HCT116 (cell line): ENCODE data around the gene SCRN2. TPM values are rescaled to one million over a fixed set of nuclear protein-coding genes. Genes with fewer than 3 reads are reported as not detected.

Experiments used
- ATAC-seq: fragments of 200-7000 bp; cut with Tn5 transposase; 2 replicates; pipeline ENCODE4 v1.9.1; 2020; ENCODE audit warnings: mild to moderate bottlenecking, moderate library complexity
- BruUV-seq: library from RNA; stranded (reverse); fragments of 400-500 nt; replicated peaks from 2 replicates; lab custom pipeline; 2021; lab: Mats Ljungman, UMichigan
- CTCF ChIA-PET: fragments of 300-600 bp; sonication (Branson Sonifier 250); formaldehyde crosslinking; loops from one replicate; lab custom pipeline; 2021; ENCODE audit warnings: antibody characterized with exemption; lab: Charles Lee
- POLR2A ChIA-PET: fragments of 300-600, 350-600 bp; sonication (Branson Sonifier 250); formaldehyde crosslinking; loops from one replicate; lab custom pipeline; 2021; ENCODE audit warnings: antibody characterized with exemption; lab: Charles Lee
- RAD21 ChIA-PET, 2 experiments: fragments of 300-600 bp; sonication (Branson Sonifier 250); formaldehyde crosslinking; loops; one replicate each; lab custom pipeline; 2023; ENCODE audit warnings: low total read pairs in 2 of 2; ENCODE audit not compliant: uncharacterized antibody in 2 of 2, unreplicated experiment in 2 of 2, low non-redundant PET in 1 of 2; lab: Charles Lee
- DNase-seq: peaks from one replicate; pipeline ENCODE4 v3.0.0-alpha.2; 2010; ENCODE audit warnings: low read depth, low spot score
- H2AFZ ChIP-seq: fragments of 200-600 bp; shearing (Covaris generic), sonication (generic); 2 replicates; pipeline ENCODE4 v1.6.1; 2017; ENCODE audit warnings: low read depth, mixed run types, mixed read lengths, antibody characterized with exemption, low read length; ENCODE audit not compliant: poor library complexity, severe bottlenecking
- H3K27ac ChIP-seq: 2 replicates; pipeline ENCODE4 v1.5.1; 2012; ENCODE audit warnings: low read depth, low read length
- H3K27me3 ChIP-seq: fragments of 200-600 bp; sonication (generic); 2 replicates; pipeline ENCODE4 v1.6.1; 2016; ENCODE audit warnings: mixed run types, low read length, mixed read lengths; ENCODE audit not compliant: insufficient read depth
- H3K36me3 ChIP-seq, 2 experiments: fragments of 200-500 bp in 1 of 2; fragments of 200-600 bp in 1 of 2; sonication (Bioruptor generic) in 1 of 2; sonication (generic) in 1 of 2; 2 replicates each; pipeline versions ENCODE4 v1.5.1 to v1.6.1; 2014 to 2016; ENCODE audit warnings: low read length in 2 of 2, inconsistent platforms in 1 of 2, mixed read lengths in 1 of 2, mixed run types in 1 of 2; ENCODE audit not compliant: insufficient read depth in 2 of 2, control insufficient read depth in 1 of 2
- H3K4me1 ChIP-seq, 2 experiments: fragments of 200-600 bp in 1 of 2; sonication (generic) in 1 of 2; 2 replicates each; pipeline versions ENCODE4 v1.5.1 to v1.6.1; 2012 to 2017; ENCODE audit warnings: low read length in 2 of 2, inconsistent platforms in 1 of 2, mild to moderate bottlenecking in 1 of 2, mixed read lengths in 1 of 2, mixed run types in 1 of 2, moderate library complexity in 1 of 2; ENCODE audit not compliant: insufficient read depth in 2 of 2, control insufficient read depth in 1 of 2
- H3K4me2 ChIP-seq: fragments of 200-600 bp; sonication (generic); 2 replicates; pipeline ENCODE4 v1.6.1; 2017; ENCODE audit warnings: mixed run types, low read length, mixed read lengths
- H3K4me3 ChIP-seq, 2 experiments: fragments of 200-600 bp in 1 of 2; sonication (generic) in 1 of 2; replicated peaks in 1 of 2; 2 replicates each; pipeline ENCODE4 v1.5.1; 2011 to 2016; ENCODE audit warnings: low read length in 2 of 2, control low read depth in 1 of 2, low read depth in 1 of 2, mild to moderate bottlenecking in 1 of 2, mixed read lengths in 1 of 2, mixed run types in 1 of 2
- H3K79me2 ChIP-seq: fragments of 200-600 bp; sonication (generic); 2 replicates; pipeline ENCODE4 v1.6.1; 2017; ENCODE audit warnings: mild to moderate bottlenecking, mixed run types, low read length, moderate library complexity, mixed read lengths; ENCODE audit not compliant: insufficient read depth
- H3K9ac ChIP-seq: fragments of 200-600 bp; sonication (generic); 2 replicates; pipeline ENCODE4 v1.6.1; 2016; ENCODE audit warnings: low read length, mixed read lengths
- H3K9me2 ChIP-seq: fragments of 200-600 bp; sonication (generic), shearing (Covaris generic); 2 replicates; pipeline ENCODE4 v1.6.1; 2017; ENCODE audit warnings: mixed run types, mild to moderate bottlenecking, moderate library complexity; ENCODE audit not compliant: insufficient read depth
- H3K9me3 ChIP-seq, 2 experiments: fragments of 200-500 bp in 1 of 2; fragments of 200-600 bp in 1 of 2; sonication (Bioruptor generic) in 1 of 2; sonication (generic) in 1 of 2; 2 replicates each; pipeline ENCODE4 v1.6.1; 2014 to 2017; ENCODE audit warnings: low read length in 2 of 2, mixed read lengths in 2 of 2, inconsistent platforms in 1 of 2, low read depth in 1 of 2, mild to moderate bottlenecking in 1 of 2, mixed run types in 1 of 2, moderate library complexity in 1 of 2; ENCODE audit not compliant: control insufficient read depth in 1 of 2, insufficient read depth in 1 of 2
- H4K20me1 ChIP-seq: fragments of 200-600 bp; sonication (generic), shearing (Covaris generic); 2 replicates; pipeline ENCODE4 v1.6.1; 2017; ENCODE audit warnings: mixed run types, mild to moderate bottlenecking, moderate library complexity; ENCODE audit not compliant: insufficient read depth
- CEBPB ChIP-seq: IDR thresholded peaks from 2 replicates; pipeline ENCODE4 v1.6.1; 2012; ENCODE audit warnings: low read depth
- EZH2 ChIP-seq: fragments of 200-600 bp; sonication (generic); IDR thresholded peaks from 2 replicates; pipeline ENCODE4 v1.6.1; 2017; ENCODE audit warnings: antibody characterized with exemption, mixed run types
- FOSL1 ChIP-seq: IDR thresholded peaks from 2 replicates; pipeline ENCODE4 v1.6.1; 2012; ENCODE audit warnings: low read depth
- POLR2A ChIP-seq: IDR thresholded peaks from 2 replicates; pipeline ENCODE4 v1.7.0; 2011; ENCODE audit warnings: borderline replicate concordance; ENCODE audit not compliant: insufficient read depth, insufficient read length; ENCODE audit errors: extremely low read depth
- REST ChIP-seq: IDR thresholded peaks from 2 replicates; pipeline ENCODE4 v1.6.1; 2012; ENCODE audit warnings: low read depth
- SP1 ChIP-seq: IDR thresholded peaks from 2 replicates; pipeline ENCODE4 v1.6.1; 2012; ENCODE audit warnings: low read depth
- TCF7L2 ChIP-seq: IDR thresholded peaks from 2 replicates; pipeline ENCODE4 v1.7.0; 2011; ENCODE audit warnings: borderline replicate concordance, inconsistent platforms; ENCODE audit not compliant: insufficient read depth, insufficient read length; ENCODE audit errors: extremely low read depth
- ZNF274 ChIP-seq: fragments of 200-500 bp; sonication (Bioruptor generic); IDR thresholded peaks from 2 replicates; pipeline ENCODE4 v1.6.1; 2014; ENCODE audit warnings: mild to moderate bottlenecking, low read depth, low read length, inconsistent platforms
- intact Hi-C: fragments of 100-400 bp; cut with micrococcal nuclease; formaldehyde crosslinking; loops from 2 replicates; pipeline ENCODE4 v1.10.0; 2022
- total RNA-seq: library from RNA; stranded (reverse); gene quantifications from one replicate; pipeline ENCODE4 v1.2.1, GENCODE V29; 2021; ENCODE audit not compliant: unreplicated experiment

The SCRN2 gene
- total RNA-seq, 1 experiment from 2014 or later: 53.2 TPM

GRCh38 chr17:47846716-47847340 is 5.8 kb upstream of the SCRN2 start:
- H3K4me3 ChIP-seq: no peak overlapping the region
- no peaks in the 10 kb centered on the region for H3K27me3 ChIP-seq
- no peak overlapping the region for H2AFZ ChIP-seq
- H3K36me3 ChIP-seq: no peaks in the 10 kb centered on the region; a peak in 1 of 4 replicates
- no peak overlapping the region for H3K9ac ChIP-seq
- peaks cover 23% of the 10 kb centered on the region; the same call in 1 of the 2 replicates for H3K79me2 ChIP-seq
- no peak overlapping the region for H3K4me2 ChIP-seq
- TF ChIP-seq TCF7L2 (no peak), EZH2 (no peak), ZNF274 (no peak), FOSL1 (no peak), POLR2A (no peak), SP1 (no peak), CEBPB (no peak), REST (no peak)
- TF ChIP-seq, all 23 proteins: peak for 0
- peaks cover 27 to 56% of the 10 kb centered on the region in 2 experiments for H3K4me1 ChIP-seq
- CTCF ChIA-PET: interaction anchor here (1.2 to 12.6 kb wide), 4 partner anchors 9 to 100 kb away, joined by 3 to 393 read pairs (median 4); partner anchors contain the start of genes PNPO and SP2
- RAD21 ChIA-PET: interaction anchor here in 1 of 2 experiments (1.7 kb wide), 1 partner anchor 43 kb away, joined by 4 read pairs; no protein-coding TSS in a partner anchor
- POLR2A ChIA-PET: interaction anchor here (1.0 kb wide), 1 partner anchor 15 kb away, joined by 3 read pairs; the partner anchor contains the start of genes LRRC46 and MRPL10
- H3K9me2 ChIP-seq: no peaks in the 10 kb centered on the region
- intact Hi-C loops: no loop called here
- no peak for ATAC-seq
- no peaks in the 10 kb centered on the region for H3K9me3 ChIP-seq
- H3K27ac ChIP-seq: no peak overlapping the region
- no TSS peak for BruUV-seq
- DNase-seq: no peak
- H4K20me1 ChIP-seq: no peaks in the 10 kb centered on the region
